HG03025 (cell line): Measurements from ENCODE around the gene OR2T34.
A peak's percentile ranks its signal among the peaks of the same experiment; 100 is the strongest.
"Not testable (repeated sequence)": the region's sequence is repeated elsewhere in the genome, so short reads cannot be mapped to it uniquely, and the experiment has no call there.

Experiments used
- ATAC-seq: cut with Tn5 transposase; IDR thresholded peaks from one replicate; pipeline ENCODE4 v1.9.1; 2021; ENCODE audit warnings: mild to moderate bottlenecking, moderate library complexity; ENCODE audit not compliant: unreplicated experiment, low FRiP score

The OR2T34 gene

DNA sequence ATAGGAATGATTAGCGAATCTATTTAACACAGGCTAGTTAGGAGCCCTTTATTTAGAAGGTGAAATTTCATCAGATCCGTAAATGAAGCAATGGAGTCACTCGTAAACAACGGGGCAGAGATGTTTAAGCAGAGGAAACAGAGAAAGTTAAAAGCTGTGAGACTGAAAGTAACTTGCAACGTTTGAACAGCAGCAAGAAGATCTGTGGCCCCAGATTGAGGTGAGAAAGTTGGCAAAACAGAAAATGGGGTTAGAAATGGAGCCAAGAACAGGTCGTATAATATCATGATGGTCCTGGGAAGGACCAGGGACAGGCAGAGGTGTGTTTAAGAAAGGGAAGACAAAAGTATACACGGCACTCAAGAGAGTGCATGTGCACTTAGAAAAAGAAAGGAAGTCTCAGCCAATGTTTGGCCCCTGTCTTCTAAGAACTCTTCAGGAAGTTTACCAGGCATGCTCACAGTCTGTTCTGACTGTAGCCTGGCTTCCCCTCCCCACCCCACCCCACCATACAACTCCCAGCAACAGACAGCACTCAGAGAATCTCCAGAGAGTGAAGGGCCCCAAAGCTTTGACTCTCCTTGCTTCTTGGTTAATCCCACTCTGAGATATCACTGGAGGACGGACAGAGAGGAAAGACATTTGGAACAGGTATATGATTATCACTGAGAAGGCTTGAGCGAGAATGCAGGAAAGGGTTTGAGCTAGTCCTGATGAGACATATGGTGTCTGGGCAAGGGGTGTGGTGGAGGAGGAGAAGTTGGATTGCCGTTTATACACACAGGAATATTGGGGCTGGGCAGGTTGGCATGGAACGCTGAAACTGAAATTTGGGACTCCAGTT, 8.8 kb downstream of the OR2T34 start:
- peak; percentile 68 for ATAC-seq

DNA sequence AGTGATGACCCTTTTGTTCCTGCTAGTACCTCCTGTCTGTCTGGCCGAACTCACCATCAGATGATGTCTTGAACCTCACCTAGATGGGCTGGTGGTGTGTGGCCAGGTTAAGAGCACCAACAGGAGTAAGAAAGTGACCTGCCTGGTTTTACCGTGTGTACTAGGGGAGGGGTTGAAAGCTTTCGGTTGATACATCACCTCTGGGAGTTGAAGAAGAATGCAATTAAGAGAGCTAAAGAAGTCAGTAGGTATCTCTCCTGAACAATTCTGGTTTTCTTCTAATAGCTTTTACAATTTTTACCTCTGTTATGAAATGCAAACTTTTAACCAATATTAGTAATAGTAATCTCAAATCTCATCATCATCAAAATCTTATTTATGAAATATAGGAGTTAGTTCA, 11.9 kb downstream of the OR2T34 start, which contains the start of gene OR2T29:
Gene OR2T29, minus strand, starts transcription at position 101 of the 400 bp plus-strand sequence. CDS start 3,281 bp downstream, outside the sequence.
- not testable (repeated sequence) for ATAC-seq

DNA sequence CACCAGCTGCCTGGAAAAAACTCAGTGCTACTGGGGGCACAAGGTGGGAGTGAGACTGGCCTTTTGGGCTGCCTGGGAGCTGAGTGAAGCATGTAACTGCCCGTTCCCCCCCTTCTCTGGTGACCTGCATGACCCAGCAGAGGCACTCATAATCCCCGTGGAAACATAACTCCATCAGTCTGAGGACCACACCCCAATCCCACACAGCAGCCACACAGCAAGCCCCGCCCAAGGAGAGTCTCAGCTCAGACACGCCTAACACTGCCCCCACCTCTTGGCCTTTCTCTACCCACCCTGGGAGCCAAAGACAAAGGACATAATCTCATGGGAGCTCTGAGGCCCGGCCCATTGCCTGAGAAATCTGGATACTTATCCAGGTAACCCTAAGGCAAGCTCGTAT, 23.5 kb downstream of the OR2T34 start:
- ATAC-seq: not testable (repeated sequence)

DNA sequence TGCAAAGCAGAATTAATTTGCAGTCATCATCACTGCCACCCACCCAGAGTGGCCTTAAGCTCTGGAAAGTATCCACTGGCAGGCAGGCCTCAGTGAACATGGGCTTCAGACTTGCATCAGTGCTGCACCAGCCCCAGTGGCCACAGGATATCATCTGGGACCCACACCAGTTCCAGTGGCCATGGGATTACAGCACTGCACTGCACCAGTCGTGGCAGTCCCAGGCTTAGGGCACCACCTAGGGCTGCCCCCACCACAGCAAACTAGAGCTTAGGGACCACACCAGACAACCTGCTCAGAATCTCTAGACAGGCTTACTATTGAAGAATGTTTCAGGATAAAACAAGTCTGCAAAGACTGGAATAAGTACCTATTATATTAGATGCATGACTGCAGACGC, 27.2 kb downstream of the OR2T34 start:
- ATAC-seq: not testable (repeated sequence)

DNA sequence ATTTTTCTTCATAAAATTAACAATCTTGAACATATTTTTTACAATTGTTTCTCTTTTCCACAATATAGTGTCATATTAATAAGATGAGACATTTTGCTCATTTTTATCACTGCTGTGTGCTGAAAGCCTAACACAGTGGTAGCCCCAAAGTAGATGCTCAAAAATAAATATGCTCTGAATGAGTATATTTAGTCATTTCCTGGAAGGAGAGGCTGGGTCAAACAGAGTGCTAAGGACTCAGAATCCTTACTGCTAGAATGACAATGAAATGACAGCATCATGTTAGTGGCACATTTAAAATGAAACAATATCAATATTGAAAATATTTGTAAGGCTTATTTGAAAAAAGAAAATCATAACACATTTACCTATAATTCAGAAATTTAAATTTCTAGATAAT, 37.1 kb downstream of the OR2T34 start:
- not testable (repeated sequence) for ATAC-seq
